ENCODE measurements around the gene NEURL1.
A peak's percentile ranks its signal among the peaks of the same experiment; 100 is the strongest.
"Not testable (repeated sequence)": the region's sequence is repeated elsewhere in the genome, so short reads cannot be mapped to it uniquely, and the experiment has no call there.

NEURL1 gene

DNA sequence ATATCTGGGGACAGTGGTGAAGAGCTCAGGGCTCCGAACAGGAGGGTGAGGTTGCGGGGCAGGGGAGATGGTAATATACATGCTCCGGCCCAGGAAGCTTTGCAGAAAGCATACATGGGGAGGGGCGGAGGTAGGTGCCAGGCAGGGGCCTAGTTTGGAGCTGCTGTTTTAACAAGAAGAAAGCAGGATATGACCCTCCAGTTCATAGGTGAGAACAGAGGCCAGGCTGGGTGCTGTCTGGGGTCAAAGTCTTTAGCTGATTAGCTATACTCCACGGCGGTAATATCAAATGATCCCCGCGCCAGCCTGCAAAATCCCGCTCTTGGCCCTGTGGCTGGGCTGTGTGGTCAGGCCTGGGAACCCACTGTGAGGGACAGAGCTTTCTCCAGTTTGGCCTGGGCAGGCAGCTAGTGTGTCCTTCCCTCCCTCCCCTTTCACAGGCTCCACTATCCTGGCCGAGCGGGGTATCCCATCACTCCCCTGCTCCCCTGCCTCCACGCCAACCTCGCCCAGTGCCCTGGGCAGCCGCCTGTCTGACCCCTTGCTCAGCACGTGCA is 95.6 kb downstream of the NEURL1 start:
- DNase-seq: no peak

GRCh38 chr10:103590060-103590459 is 96.6 kb downstream of the NEURL1 start:
- no peak for DNase-seq

GRCh38 chr10:103590744-103591291 is 97.3 kb downstream of the NEURL1 start:
- DNase-seq: no peak

- no peak for DNase-seq
These were observed 98.9 kb downstream of the NEURL1 start for GRCh38 chr10:103592186-103593021.

DNA sequence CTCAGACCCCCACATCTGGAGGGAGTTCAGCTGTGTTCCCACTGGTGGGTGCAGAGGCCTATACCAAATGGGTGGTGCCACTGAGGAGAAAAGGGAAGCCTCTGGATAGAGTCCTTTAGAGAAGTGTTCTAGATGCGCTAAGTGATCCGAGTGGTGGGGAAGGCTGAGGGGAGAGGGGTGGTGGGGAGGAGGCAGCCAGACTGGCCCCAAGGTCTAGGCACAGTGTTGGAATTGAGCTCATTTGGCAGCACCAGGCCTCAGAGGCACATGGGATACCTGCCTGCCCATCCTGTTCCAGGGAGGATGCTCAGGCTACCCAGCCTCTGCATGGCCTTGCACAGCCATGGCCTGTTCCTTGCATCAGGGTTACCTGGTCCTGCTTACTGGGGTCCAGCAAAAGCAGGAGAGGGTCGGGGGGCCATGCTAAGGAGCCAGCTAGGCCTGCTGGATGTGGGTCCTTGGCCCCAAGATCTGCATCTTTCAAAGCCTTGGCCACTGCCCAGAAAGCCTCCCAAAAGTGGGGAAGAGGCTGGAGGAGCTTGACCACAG is 99.6 kb downstream of the NEURL1 start:
- DNase-seq: no peak

DNA sequence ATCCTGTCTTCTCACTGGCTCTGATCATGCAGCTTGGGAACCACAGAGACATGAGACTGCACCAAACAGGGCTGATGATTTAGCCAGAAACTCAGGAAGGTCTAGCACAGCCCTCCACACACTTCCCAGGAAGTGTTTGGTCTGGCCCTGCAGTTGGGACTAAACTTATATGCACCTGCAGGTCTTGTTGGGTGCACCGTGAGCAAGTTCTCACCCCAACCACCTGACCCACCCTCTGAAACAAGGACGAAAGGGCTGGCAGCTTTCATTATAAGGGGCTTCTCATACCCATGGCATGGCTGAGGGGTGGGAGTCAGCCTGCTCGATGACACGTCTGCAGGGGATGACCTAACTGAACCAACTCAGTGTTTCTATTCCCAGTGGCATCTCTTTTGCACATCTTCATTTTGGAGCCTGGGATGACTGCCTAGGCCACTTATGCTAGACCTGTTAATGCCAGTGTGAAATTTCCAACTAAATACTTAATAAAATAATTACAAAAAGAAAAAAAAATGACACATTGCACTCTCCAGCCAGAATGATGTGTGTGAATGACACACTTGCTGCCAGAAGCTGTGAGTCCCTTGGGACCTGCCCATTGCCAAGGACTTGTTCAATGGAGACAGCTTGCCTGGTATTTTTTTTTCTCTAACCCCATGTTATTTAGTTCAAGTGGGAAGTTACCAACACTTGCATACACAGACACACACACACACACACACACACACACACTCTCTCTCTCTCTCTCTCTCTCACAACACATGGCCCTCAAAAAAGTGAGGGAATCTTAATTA is 102.6 kb downstream of the NEURL1 start:
- DNase-seq: no peak

DNA sequence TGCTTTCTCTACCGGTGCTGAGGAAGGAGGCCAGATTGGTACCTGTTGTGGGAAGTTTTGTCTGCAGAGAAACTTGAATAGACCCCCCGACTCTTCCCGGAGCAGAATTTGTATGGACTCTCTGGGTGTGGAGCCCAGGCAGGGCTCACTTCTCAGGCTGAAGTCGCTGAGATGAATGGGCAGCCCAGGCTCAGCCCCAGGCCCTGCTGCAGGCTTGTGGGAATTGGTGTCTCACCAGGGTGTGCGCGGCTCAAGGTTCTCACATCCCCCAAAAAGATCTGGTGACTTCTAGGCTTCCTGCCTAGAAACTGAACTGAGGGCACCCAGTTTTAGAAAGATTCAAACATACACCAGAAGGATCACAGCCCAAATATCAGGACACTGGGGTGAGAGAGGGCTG is 103.5 kb downstream of the NEURL1 start:
- DNase-seq: no peak

DNA sequence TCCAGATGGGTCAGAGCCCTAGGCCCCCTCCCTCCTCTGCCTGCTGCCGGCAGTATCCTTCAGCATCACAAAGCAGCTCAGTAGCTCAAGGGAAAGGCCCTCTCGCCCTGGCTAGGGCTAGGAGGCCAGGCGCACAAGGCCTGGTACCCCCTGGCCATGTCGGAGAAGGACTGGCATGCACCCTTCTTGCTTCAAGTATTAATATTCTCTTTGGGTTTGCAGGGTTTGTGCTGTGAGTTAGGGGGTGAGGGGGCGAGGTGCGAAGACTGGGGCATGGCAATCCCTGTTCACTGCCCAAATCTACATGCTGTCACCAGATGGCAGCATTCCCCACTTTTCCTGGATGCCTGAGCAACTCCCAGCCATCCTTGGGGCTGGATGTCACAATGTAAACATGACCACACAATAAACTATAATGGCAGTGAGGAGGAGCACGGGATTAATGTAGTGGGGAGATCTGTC is 105.2 kb downstream of the NEURL1 start:
- peak; percentile 30 for DNase-seq

GRCh38 chr10:103599211-103599610 is 105.7 kb downstream of the NEURL1 start:
- DNase-seq: no peak

DNA sequence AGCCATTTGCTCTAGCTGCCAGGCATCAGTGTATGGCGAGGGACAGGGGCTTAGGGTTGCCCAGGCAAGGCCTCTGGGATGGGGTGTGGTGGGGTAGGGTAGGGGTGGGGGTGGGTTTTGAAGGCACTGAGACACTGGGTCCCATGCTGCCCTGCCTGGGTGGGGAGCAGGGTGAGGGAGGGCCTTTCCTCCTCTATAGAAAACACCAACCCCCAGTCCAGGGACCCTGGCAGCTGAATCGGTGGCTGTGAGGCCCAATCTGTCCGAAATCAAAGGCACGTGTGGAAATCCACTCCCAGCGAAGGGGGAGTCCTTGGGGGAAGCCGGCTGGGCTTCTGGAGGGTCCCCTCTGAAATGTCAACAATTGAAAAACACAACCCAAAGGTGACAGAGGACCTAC is 106.4 kb downstream of the NEURL1 start:
- DNase-seq: no peak

DNA sequence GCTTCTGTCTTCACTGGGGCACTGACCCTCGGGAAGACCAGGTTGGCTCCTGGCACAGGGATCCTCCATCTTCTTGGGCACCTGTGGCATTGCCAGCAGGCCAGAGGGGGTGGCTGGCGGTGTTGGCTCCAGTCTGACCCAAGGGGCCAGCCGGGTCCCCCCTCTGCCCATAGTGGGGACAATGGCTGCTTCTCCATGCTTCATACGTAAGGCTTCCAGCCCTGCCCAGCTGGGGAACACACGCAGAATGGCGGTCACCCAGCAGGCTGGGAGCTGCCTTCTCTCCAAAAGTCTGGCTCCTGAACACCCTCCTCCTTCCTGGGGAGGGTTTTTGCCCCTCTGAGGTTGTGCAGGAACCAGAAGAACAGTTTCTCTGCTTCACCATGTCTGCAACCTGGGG is 106.8 kb downstream of the NEURL1 start:
- no peak for DNase-seq

DNA sequence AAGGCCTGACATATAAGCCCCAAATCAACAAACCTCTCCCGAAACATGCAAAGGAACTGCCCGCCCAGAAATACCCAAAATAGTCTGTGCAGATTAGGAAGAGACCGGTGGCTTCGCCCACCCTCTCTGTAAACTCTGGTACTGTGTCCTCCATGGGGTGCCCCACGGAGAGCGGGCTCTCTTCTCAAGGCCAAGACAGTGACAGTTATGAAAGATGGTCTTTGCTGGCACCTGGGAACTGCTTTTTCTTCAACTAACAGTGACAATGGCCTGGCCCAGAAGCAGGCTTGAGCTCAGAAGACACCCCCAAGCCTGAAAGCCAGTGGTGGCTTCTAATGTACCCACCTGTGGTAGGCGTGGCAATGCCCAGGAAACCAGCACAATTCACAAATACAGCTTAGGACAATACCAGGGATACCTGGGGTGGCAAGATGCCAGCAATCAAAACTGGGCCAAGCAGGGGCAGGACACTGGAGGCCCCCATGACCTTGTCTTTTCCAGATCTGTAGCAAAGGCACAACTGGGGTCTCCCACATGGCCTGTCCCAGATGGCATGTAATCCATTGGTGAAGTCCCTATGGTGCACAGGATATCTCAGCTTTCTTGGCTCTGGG is 107.6 kb downstream of the NEURL1 start:
- DNase-seq: no peak

- DNase-seq: no peak
These were observed 108.7 kb downstream of the NEURL1 start for GRCh38 chr10:103602028-103602851.

- no peak for DNase-seq
These were observed 109.3 kb downstream of the NEURL1 start for GRCh38 chr10:103602852-103603155.

- DNase-seq: no peak
These were observed 109.9 kb downstream of the NEURL1 start for GRCh38 chr10:103603382-103603781.

DNA sequence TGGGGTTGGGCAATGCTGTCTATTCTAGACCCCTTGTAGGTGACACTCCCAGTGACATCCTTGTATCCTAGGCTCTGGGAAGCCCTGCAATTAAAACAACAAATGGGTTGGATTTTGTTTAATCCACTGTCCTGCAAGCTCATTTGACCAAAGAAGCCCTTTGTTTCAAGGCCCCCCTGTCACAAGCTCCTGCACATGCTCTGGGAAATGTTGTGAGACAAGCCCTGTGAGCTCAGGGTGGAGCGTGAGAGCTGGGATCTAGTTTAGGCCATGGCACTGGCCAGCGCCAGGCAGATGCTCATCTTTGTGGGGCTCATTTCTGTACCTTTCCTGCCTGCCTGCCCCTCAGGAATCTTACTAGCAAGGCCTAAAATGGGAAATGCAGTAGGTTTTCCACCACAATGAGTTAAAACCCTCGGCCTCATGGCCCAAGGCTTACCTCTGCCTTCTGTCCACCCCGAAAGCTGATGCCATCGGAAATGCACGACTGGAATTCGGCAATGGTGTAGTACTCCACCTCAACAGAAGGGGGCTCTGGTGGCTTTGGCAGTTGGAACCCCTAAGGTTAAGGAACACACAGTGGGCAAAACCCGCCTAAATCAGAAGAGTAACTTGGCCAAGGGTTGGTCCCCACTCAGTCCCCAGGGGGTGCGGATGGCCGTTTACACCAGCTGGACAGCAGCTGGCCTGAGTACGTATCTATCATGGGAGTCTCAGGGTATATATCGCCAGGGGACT is 112.0 kb downstream of the NEURL1 start:
- DNase-seq: no peak

DNA sequence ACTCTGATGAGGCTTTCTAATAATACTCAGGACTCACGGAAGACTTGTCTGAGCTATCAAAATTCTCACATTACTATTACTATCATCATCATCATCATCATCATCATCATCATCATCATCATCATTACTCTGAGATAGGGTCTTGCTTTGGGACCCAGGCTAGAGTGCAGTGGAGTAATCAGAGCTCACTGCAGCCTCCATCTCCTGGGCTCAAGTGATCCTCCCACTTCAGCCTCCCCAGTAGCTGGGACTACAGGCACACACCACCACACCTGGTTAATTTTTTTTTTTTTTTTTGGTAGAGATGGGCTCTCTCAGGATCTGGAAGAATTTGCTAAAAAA is 112.6 kb downstream of the NEURL1 start:
- not testable (repeated sequence) for DNase-seq

DNA sequence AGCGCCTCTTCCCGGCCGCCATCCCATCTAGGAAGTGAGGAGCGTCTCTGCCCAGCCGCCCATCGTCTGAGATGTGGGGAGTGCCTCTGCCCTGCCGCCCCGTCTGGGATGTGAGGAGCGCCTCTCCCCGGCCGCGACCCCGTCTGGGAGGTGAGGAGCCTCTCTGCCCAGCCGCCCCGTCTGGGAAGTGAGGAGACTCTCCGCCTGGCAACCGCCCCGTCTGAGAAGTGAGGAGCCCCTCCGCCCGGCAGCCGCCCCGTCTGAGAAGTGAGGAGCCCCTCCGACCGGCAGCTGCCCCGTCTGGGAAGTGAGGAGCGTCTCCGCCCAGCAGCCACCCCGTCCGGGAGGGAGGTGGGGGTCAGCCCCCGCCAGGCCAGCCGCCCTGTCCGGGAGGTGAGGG is 113.5 kb downstream of the NEURL1 start:
- not testable (repeated sequence) for DNase-seq

- DNase-seq: not testable (repeated sequence)
These were observed 114.6 kb downstream of the NEURL1 start for GRCh38 chr10:103608056-103608455.

GRCh38 chr10:103609231-103610082 is 116.0 kb downstream of the NEURL1 start:
- DNase-seq: no peak
